Fibroblast of skin of right biceps (primary cell): ENCODE results near the gene ARAP1.
A peak's percentile ranks its signal among the peaks of the same experiment; 100 is the strongest.
"Not testable (repeated sequence)": the region's sequence is repeated elsewhere in the genome, so short reads cannot be mapped to it uniquely, and the experiment has no call there.

Experiments used
- DNase-seq: peaks from one replicate; pipeline ENCODE4 v3.0.0-alpha.2; 2013

Gene ARAP1

DNA sequence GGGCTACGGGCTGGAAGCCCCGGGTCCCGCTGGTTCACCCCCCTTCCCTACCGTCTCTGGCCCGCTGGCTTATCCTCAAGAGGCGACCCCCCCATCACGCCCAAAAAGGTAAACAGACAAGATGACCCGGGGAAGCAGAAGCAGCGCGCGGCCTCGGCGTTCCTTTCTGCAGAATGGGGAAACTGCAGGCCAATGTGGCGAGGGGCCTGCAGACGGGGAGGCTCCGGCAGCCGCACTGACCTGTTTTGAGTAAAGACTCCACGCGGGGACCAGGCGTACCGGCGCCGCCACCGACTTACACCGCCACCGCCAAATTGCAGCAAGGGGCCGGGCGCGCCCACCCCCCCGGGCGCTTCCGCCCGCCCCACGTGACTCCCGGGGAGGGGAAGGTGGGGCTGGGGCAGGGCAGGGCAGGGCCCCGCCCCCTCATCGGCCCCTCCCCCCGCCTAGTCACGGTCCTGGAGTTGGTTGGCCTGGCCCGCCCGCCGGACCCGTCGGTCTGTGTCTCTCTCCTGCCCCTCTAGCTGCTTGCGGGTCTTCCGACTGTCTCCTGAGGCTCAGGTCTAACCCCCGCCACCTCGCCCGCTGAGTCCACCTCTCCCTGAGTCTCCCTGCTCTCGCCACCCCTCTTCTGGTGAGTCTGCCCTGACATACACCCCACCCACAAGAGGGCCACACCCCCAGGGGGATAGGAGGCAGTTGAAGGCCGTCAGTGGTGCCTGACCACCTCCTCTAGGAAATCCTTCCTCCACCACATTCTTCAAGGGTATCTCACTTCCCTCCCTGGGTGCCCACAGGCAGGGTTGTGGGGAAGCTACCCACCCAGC lies at the start of gene ARAP1:
ARAP1 (minus strand) TSS at position 321 of the 827 bp plus-strand sequence. CDS start 25,280 bp downstream, outside the sequence.
- DNase-seq = peak; percentile 84

DNA sequence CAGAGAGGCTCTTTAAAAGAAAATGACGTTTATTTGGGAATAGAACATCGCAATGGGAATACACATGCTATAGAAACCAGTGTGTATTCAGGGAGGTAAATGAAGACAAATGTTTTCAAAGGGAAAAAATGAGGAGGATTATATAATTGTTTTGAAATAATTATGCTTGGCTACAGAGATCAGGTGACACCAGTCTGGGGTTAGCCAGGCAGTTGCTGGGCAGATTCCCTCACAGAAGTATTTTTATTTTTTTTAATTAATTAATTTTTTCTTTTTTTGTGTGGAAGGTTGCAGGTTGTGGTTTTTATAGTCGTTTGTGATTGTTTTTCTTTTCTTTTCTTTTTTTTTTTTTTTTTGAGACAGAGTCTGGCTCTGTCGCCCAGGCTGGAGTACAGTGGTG lies 47.2 kb upstream of the ARAP1 start:
- DNase-seq = no peak

DNA sequence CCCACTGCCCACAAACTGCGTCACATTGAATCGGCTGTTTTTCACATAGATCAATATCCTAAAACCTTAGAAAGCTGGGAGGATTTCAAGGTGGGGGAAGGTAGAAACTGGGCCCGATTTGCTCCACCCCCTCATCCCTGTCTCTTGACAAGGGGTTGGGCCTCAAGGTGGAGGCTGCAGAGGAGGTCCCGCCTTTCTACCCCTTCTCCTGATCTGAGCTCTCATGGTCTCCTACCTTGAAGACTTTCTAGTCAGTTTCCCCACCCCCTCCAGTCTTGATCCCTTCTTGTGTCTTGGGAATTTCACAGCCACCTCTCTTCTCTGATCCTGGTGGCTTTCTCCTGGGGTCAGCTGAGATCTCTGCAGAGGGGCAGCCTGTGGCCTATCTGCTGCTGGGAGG lies 46.2 kb upstream of the ARAP1 start:
- DNase-seq = no peak

DNA sequence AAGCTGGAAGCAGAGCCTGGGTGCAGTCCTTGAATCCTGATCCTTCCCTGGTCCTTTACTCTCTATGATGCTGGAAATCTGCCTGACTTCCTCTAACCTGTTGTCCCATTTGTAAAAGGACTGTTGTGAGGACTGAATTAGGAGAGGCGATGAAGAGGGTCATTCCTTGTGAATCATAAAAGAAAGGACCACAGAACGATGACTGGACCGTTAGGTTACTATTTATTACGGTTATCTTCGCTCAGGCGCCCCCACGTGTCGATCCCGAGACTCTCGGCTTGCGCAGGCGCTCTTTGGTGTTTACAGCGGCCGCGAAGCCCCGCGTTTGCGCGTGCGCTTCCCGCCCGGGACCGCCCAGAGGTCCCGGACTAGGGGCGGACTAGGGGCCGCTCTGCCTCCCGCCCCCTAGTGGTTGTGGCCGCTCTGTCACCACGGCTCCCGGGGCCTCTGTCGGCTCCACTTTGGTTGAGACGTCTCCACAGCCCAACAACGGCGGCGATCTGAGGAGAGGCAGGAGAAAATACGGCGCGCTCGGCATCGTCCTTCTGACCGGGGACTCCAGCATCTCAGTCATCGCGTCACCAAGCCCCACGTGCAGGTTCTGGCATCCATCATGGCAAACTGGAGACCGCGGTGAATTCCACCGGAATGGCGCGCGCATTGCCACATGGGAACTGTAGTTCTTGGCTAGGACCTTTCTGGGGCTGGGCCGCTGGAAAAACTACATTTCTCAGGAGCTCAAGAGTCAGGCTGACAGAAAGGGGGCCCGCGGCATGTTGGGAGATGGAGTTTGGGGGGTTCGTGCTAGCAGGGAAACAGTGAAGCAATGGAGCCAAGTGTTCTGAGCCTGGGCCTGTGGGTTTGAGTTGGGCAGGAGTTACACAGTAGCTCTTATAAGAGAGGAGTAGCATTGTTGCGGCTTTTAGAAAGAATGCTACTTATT lies 41.5 kb upstream of the ARAP1 start, which contains the start of gene STARD10:
STARD10 (minus strand) TSS at position 623 of the 943 bp plus-strand sequence. CDS start 12,866 bp downstream, outside the sequence.
- DNase-seq = peak; percentile 95

DNA sequence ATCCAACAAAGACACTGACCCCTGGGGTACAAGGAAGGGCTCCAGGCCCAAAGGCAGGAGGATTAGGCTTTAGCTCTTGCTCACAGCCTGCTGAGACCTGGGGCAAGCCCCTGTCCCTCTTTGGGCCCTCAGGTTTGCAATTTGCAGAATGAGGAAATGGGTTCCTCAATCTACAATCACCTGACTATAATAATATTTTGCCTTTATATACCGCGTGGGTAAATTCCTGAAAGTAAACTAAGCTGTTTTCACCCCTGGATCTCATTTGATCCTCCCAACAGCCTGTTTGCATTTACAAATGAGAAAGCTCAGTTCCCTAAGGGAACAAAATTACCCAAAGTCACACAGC lies 40.8 kb upstream of the ARAP1 start:
- no peak for DNase-seq

DNA sequence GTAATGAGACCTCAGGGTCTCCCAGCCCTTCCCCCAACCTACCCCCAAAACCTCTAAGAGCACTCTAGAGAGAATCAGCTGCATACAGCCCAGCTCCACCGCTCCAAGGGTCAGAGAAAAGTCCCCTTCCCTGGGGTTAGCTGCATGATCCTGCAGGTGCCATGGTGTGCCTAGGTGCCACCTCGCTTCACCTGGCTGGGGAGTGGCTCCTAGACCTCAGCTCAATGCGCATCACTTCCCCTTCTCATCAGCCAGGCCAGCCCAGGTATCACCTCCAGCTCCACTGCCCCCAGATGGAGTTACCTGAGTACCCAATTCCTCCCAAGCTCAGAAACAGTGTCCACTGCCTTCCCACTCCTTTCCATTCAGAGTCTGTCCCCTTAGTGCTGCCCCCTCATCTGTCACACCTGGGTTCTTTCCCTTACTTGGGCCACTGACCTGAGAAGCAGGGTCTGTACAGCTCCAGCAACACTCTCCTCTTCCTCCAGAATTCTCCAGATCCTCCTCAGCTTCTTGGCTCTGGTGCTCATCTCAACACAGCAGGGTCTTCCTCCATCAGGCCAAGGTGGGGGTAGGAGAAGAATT lies 40.3 kb upstream of the ARAP1 start:
- DNase-seq = no peak

DNA sequence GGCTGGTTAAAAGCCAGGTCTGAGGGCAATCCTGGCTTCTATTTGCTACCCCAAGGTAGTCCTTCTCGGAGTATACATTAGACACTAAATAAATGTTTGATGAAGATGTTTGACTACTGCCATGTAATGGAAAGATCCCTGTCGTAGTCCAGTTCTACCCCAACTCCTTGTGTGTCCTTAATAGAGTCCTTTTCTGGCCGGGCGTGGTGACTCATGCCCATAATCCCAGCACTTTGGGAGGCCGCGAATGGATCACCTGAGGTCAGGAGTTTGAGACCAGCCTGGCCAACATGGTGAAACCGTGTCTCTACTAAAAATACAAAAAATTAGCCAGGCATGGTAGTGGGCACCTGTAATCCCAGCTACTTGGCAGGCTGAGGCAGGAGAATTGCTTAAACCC lies 39.0 kb upstream of the ARAP1 start:
- DNase-seq = not testable (repeated sequence)

DNA sequence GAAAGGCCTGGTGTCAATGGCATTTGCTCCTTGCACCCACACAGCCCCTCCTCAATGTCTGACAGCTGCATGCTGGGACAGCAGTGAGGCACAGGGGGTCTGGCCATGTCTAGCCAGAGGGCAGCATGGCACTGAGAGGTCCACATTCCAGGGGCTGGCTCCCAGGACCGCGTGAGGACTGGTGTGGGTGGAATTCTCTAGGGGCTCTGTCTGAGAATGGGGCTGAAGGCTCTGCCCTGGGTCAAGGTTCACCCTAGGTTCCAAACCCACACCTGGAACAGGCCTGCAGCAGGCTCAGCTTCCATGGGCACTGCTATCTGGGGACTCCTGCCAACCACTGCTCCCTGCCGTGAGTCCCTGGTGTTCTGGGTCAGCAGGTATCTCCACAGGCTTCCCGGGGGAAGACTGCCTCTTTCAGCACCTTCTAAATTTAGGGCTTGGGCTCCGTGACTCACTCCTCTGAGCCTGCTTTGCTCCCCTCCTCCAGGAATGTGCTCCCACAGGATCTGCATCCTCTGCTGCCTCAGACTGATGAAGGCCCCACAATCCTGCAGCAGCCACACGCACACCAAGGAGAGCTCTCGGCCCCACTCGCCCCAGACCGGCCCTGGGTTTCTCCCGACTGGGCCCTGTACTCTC lies 37.4 kb upstream of the ARAP1 start:
- peak; percentile 94 for DNase-seq

DNA sequence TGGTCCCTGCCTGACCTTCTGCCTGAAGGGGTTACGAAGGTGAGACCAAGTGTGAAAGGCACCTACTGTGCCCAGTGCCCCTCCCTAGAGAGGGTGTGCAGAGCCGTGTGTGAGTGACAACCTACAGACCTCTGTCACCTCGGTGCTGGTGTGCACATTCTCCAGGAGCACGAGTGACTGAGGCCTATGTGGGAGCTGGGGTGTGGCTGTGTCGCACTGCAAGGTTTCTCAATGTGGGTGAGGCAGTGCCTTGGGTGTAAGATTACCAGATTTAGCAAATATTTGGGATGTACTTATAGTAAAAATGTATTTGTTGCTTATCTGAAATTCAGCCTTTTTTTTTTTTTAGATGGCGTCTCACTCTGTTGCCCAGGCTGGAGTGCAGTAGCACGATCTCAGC lies 36.0 kb upstream of the ARAP1 start:
- DNase-seq = no peak

DNA sequence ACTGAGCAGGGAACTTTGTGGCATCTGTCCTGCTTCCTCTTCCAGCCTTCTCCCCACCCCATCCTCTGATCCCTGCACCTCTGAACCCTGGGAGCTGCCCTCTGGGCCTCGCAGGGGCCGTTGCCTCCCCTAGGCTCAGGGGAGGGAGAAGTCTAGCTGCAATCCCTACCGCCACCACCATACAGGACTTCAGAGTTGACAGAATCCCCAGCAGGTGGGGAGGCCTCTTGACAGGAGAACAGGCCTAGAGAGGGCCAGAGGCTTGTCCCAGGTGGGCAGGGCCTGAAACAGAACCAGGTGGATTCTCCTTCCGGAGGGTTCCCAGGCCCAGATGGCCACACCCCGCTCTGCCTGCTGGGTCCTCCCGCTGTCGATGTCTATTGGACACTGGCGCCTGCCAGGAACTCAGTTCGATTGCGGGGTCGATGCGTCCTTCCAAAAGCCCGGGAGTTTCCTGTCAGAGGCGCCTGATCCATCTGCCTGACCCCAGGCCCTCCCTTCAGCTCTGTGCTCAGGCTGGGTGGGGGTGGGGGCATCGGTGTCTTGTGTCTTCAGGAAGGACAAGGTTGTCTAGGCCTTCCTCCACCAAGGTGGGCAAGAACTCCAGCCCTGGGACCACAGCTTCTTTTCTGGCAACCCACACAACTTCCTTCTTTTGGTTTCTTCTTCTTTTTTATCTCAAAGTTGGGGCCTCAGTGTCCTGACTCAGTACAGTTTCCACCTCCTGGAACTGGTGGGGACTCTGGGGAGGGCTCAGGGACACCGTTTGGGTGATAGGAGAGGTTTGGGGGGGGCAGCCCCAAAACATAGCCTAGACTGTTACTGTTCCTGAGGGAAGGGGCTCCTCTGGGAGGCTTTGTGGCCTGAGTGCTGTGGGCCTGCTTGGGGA lies 35.3 kb upstream of the ARAP1 start:
- DNase-seq = no peak

DNA sequence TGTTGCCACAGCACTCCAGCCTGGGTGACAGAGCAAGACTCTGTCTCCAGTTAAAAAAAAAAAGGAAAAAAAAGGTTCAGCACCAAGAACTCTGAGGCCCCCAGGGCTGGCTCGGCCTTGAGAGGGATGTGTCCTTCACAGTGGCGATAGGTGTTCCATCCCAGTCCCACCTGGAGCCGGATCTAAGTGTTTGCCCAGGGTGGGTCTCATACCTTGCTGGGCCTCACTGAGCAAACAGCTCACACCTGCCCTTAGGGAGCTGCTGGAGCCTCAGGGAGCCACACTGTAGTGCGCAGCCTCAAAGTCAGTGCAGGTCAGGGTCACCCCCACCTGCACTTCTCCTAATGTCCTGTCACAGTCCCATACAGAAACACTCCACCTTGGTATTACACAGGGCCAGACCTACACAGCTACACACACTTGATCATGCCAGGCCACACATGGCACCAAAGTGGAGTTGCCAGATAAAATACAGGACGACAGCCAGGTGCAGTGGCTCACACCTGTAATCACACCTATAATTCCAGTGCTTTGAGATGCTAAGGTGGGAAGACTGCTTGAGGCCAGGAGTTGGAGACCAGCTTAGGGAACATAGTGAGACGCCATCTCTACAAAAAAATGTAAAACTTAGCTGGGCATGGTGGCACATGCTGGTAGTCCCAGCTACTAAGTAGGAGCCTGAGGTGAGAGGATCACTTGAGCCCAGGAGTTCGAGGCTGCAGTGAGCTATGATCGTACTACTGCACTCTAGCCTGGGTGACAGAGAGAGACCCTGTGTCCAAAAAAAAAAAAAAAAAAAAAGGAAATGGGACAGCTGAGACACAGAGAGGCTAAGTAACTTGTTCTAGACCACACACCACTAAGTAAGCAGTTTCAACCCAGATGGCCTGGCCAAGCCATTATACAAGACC lies 34.4 kb upstream of the ARAP1 start:
- no peak for DNase-seq

DNA sequence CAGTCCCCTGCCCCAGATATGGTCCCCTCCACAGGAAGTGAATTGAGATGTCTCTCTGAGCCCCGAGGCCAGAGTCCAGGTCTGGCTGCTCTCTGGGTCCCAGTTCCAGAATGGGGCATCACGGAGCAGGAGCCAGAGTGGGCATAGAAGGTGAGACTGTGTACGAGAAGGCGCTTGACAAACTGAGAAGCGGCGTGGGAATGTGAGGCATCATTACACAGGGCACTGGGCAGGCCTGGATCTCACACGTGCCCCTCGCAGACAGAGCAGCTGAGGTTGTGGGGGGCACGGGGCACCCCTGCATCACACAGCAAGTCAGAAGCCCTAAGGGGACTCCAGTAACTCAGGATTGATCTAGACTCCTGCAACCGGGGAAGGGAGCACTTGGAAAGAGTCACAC lies 32.5 kb upstream of the ARAP1 start:
- no peak for DNase-seq

DNA sequence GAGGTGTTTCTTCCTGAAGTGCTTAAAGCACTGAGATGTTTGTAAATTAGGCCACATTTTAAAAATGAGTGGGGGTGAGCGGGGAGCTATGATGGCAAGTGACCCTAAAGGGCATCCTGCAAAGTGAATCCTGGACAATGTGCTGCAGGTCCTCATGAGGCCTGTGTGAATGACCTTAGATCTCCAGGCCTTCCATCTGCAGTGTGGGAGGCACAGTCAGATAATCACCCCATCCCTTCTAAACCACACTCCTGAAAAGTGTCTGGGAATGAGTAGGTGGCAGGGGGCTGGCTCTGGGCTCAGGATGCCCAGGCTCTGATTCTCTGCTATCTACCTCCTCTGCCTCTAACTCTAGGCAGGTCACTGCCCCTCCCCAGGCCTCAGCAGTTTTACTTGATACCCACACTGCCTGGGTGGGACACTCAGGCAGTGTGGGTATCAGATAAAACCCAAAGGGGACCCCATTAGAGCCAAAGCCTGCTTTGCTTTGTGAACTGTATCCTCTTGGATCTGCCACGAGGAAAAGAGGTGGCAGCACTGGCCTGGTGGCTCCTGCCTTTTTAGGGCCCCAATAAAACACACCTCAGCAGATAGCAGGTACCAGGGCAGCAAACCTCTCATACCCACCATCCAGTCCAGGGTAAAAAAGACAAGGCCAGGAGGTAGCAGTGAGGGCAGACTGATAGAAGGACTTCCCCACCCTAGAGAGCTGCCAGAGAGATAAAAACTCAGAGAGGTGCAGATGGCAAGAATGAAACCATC lies 31.1 kb upstream of the ARAP1 start:
- no peak for DNase-seq

DNA sequence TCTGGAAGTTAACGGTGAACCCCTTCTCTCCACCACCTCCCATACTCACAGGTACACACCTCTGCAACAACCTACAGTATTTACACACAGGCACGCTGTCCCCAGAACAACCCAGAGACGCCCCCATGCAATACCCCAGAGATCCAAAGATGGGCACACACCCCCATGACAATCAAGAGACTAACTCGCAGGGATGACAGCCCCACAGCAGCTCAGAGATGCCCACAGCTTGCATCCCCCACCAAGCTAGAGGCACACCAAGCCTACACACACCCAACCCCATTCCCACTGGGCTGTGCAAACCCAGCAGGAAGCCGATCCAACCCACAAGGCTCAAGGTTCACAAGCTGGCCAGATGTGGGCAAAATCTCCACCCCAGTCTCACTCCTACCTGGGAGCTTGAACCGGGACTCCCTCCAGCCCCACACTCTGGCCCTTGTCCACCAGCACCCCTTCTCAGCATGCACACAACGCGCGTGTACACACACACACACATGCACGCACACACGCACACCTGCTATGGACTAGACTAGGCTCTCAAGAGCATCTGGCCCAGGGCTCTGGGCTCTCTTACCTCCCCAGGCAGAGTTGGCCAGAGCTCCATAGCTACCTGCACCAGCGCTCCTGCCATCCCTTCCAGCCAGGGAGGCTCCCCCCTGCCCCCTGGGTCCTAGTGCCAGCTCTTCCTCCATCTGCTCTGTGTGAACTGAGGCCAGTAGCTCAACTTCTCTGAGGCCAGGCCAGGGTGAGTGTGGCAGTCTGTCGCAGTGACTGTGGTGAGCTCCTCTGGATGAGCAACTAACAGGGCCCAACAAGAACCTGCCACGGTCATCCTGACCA lies 30.1 kb upstream of the ARAP1 start:
- DNase-seq = no peak

DNA sequence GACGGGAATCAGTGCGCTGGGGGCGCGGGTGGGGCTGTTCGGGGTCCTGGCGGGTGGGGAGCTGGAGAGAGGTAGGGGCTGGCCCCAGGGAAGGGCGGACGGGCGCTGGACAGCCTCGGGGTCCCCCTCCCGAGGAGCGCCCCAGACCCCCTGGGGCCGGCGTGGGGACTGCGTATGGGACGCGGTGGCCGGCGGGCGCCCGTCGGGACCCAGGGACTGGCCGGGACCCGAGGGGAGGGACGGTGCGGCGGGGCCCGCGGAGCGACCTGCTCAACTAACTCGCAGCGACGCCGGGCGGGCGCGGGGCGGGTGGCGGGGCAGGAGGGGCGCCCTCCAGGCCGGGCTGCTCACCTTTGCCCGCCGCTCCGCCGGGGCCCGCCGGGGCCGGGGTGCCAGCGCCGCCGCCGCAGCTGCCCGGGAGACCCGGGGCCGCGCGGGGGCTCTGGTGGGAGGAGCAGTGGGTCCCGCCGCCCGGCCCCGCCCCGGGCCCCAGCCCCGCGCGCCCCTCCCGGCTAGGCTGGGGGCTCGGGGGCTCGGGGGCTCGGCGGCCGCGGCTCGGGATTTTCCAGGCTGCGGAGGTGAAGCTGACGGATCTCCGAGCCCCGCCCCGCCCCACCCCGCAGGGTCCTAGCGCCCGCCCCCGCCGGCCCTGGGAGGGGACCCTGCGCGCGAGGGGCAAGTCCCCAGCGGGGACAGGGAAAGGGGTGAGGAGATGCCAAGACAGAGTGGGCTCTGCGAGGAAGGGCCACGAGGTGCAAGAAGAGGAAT lies 29.3 kb upstream of the ARAP1 start:
- peak; percentile 26 for DNase-seq

DNA sequence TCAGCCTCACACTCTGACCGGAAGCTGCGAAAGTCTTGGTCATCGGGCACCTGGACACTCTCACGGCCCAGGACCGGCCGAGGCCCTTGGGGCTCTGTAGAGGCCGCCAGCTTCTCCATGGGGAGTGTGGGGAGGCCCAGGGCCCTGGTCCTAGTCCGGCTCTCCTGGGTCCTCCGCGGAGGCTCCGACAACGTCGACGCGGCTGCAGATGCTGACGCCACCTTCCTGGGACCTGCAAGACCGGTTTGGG lies 28.8 kb upstream of the ARAP1 start:
- no peak for DNase-seq

DNA sequence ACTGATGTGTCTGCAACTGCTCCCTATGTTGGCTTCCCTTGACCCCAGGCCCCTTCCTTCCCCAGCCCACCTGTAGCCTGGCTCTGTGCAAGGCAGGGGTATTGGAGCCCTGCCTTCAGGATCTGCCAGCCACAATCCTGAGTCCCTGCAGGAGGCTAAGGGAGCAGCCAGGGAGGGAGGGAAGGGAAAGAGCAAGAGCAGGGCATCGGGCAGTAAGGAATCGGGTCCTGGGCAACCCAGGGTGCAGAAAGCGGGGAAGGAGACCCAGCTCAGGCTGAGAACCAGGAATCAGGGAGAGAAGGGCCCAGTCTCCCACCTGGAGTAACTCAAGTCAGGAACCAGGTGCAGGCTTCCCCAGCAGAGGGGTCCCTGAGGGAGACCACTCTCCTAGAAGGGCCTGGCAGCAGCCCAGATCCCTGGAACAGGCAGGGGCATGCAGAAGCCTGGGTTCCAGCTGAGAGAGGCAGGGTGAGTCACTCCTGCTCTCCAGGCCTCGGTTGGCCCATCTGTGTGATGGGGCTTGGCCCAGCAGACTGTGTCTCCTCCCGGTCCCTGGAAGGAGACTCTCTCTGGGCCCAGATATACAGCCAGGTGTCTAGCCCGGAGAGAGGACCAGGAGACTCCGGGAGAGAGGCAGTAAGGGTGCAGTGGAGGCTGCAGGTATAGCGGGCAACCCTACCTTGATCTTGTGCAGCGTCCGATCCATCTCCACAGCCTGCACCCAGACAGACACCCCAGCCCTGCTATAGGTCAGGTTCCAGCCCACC lies 28.3 kb upstream of the ARAP1 start:
- DNase-seq = no peak
